Activated CD4-positive, alpha-beta T cell treated with anti-CD3 and anti-CD28 coated beads, Interleukin-10, Interleukin-2, amounts not matched to agents 100 ng/mL and 50 ng/mL, durations not matched to agents 16 hours and 8 hours (primary cell): Measurements from ENCODE around the gene PLPPR1.
"Not testable (repeated sequence)": the region's sequence is repeated elsewhere in the genome, so short reads cannot be mapped to it uniquely, and the experiment has no call there.

Source experiments
- DNase-seq: peaks from one replicate; pipeline ENCODE4 v3.0.0-alpha.2; 2020

Gene PLPPR1

GRCh38 chr9:101127369-101127768 lies 98.8 kb downstream of the PLPPR1 start:
- DNase-seq = not testable (repeated sequence)

- DNase-seq = no peak
Observed at GRCh38 chr9:101128623-101129022, 100.1 kb downstream of the PLPPR1 start.

GRCh38 chr9:101130054-101130453 lies 101.5 kb downstream of the PLPPR1 start:
- no peak for DNase-seq

DNA sequence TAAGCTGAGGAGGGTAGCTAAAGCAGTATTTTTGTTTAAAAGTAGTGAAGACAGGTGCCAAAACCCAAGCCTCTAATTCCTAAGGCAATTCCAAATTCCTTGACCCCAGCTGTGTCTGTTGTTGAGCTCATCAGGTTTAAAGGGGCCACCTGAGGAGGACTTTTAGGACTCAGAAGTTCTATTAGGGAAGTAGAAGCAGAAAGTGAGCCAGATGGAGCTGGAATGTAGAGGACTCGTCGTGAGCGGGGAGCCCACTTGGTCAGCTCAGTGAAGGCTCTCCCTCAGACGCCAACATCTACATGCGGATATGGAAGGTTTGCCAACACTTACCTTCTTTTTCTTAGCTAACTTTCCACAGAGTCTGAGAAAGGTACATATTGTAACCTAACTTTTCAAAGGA lies 102.8 kb downstream of the PLPPR1 start:
- no peak for DNase-seq

- no peak for DNase-seq
Observed at GRCh38 chr9:101132801-101133200, 104.3 kb downstream of the PLPPR1 start.

- no peak for DNase-seq
Observed at GRCh38 chr9:101138509-101138908, 110.0 kb downstream of the PLPPR1 start.

- DNase-seq = no peak
Observed at GRCh38 chr9:101139082-101139481, 110.6 kb downstream of the PLPPR1 start.

DNA sequence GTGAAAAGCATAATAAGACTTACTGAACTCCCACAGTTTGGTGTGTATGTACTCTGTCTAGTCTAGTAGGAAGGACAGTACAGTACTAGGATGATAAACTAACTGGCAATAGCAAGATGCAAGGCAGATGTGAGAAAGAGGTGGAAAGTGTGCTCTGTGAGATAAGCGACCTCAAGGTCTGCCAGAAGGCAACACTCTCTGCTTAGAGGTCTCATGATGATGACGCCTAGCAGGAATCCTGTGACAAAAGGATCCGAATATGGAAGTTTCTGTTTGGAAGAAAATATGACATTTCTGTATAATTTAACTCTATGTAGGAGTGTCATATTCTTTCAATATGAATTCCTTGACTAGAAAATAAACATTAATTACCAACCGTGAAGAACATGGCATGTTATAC lies 112.2 kb downstream of the PLPPR1 start:
- no peak for DNase-seq

- DNase-seq = no peak
Observed at GRCh38 chr9:101146508-101146907, 118.0 kb downstream of the PLPPR1 start.

DNA sequence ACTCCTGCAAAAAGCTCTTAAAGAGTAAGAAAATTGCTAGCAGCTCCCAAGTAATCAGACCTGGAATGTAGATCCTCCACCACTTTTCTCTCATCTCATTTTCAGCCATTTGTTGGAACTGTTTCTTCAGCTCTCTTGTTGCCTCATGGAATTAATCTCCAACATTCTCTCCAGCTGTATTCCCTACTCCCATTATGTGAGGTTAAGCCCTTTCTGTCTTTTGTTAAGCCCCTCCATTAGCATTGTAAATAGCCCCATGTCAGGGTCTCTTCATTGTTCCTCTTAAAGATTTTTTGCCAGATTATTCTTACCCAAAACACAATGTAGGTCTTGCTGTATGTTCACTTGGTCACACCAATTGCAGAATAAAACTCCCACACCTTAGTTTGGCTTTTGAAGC lies 119.8 kb downstream of the PLPPR1 start:
- no peak for DNase-seq

DNA sequence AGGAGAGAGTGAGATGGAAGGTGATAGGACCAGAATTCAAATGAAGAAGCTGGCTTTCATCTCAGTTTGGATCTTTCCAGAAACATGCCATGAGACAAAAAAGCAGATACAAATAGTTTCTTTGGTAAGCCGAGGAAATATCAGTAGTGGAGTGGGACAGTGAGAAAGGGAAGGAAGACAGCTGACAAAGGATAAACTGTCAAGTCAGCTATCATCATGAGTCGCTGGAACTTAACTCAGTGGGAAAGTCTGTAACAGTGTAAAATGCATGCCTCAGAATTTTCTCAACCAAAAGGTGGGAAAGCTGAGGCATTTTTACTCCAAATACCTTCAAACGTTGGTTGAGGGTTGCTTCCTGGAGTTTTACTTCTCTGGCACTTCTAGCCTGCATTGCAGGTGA lies 129.8 kb downstream of the PLPPR1 start:
- DNase-seq = no peak

- no peak for DNase-seq
Observed at GRCh38 chr9:101162231-101162630, 133.7 kb downstream of the PLPPR1 start.

GRCh38 chr9:101165131-101165530 lies 136.6 kb downstream of the PLPPR1 start:
- DNase-seq = no peak

DNA sequence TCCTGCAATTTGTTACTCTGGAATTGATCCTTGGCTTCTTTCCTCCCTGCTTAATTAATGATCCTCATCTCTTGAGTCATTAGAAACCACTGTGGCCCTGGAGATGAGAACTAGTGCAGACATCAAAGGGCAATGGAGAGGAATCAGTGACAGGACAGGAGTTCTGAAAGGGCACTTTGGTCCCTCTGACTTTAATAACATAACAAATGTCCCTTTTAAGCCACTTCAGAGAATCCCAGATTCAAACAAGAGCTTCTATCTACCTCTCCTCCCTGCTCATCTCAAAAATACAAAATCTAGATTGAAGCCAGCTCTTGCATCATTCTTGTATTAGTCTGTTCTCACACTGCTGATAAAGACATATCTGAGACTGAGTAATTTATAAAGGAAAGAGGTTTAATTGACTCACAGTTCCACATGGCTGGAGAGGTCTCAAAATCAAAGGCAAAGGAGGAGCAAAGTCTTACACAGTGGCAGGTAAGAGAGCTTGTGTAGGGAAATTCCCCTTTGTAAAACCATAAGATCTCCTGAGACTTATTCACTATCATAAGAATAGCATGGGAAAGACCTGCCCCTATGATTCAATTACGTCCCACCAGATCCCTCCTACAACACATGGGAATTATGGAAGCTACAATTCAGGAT lies 139.1 kb downstream of the PLPPR1 start:
- DNase-seq = no peak

GRCh38 chr9:101172616-101173015 lies 144.1 kb downstream of the PLPPR1 start:
- DNase-seq = no peak

- no peak for DNase-seq
Observed at GRCh38 chr9:101173907-101174306, 145.4 kb downstream of the PLPPR1 start.

DNA sequence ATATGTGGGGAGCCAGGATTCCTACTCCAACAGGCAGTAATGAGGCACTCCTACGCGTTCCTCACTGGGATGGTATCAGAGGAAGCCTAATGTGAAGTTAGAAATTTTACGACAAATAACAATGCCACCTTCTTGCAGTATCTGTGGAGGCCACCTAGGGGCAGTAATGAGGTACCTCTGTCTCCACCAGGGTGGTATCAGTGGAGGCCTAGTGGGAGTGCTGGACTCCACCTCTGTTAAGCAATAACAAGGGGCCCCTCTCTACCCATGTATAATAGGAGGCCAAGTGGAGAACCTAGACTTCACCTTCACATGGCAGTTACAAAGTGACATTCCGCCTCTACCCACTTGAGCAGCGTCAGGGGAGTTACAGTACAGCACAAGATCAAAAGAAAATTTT lies 147.9 kb downstream of the PLPPR1 start:
- no peak for DNase-seq

DNA sequence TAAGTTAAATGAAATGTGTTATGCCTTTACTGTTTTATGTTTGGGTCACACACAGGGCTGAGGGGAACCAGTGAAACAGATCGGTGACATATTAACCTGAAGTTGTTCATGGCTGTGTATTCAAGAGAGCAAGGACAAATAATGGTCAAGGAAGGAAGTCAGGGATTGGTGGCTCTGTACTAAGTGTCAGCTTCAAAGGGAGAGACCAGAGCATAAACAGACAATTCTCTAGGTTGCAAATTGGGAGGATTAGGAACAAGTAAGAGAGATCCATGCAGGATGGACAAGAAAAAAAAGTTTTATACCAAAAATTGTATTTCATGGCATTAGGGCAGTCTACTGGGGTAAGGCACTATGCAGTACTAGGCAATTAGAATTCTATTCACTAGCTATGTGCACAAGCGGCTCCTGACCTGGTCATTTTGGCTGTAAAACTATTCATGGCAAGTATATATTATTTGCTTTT lies 156.3 kb downstream of the PLPPR1 start:
- DNase-seq = no peak

DNA sequence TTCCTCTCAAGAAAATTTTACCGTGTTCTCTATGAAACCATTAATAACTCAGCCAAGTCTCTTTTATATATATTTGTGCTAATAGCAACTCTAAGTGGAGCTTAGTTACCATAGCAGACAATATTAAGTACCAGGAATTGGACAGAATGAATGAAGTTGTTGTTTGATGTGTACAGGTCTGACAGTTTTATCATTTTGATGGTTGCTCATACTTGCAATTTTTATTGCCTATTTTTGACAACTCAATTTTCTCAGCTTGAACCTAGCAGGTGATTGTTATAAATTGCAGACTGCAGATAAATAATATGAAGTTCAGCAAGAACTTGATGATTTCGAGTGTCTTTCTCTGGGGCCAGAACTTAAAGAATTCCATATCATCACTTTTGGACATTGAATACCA lies 163.2 kb downstream of the PLPPR1 start:
- DNase-seq = no peak

DNA sequence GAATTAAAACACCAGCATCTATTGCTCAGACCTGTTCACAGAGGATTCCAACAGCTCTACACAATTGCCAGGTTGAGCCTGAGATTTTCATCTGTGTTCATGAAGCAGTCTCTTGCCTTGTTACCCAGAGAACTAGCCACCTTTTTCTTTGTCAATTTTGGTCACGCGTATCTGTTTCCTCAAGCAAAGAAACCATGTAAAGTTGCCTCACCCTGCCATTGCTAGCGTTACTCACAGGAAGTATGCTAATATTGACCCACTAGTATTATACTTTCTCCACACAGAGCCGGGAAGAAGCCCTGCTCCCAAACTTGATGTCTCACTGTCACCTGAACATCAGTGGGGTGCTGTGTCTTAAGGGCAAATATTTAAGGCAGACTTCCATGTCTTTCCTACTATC lies 168.5 kb downstream of the PLPPR1 start:
- DNase-seq = no peak

DNA sequence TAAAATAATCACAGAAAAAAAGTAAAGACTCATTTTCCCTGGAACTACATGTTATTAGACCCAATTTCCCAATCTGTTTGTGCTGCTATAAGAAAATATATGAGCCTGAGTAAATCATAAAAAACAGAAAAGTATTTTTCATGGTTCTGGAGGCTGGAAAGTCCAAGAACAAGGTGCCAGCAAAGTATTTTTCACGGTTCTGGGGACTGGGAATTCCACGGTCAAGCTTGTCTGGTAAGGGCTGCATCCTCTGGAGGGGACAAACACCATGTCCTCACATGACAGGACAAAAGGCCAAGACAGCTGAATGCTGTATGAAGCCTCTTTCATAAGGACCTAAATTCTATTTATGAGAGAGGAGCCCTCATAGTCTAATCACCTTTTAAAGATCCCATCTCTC lies 172.3 kb downstream of the PLPPR1 start:
- no peak for DNase-seq

DNA sequence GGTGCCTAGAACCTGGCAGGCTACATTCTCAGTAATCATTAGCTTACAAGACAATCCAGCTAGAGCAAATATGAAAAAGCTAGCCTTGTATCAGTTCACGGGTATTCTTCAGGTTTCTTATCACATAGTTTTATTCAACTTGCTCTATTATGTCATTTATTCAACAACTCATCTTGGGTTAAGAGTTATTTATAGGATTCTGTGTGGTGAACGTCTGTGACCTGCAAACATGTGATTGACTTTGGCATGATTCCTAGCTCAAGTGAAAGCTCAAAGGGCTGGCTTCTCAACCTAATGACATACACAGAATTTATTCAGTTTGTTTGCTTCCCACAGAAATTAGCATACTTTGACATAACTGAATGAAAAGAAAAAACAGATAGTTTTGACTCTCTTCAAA lies 173.1 kb downstream of the PLPPR1 start:
- no peak for DNase-seq

- no peak for DNase-seq
Observed at GRCh38 chr9:101209670-101210069, 181.1 kb downstream of the PLPPR1 start.

- no peak for DNase-seq
Observed at GRCh38 chr9:101212661-101213060, 184.1 kb downstream of the PLPPR1 start.

DNA sequence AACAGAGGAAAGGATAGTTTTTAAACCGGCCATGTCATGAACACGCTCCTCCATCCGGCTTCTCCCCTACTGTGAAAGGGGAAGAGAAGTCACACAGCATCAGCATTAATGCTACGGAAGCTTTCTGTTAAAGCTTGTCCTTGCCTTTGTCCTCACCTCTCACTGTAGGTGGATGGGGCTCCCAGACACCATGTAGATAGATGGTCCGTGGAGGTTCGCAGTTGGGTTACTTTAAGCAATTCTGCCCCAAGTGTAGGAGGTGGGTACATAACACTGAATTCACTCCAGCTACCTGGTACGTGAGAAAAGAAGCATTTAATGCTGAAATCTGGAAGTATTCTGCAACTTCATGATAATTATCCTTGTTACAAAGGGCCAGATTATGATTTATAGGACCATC lies 190.5 kb downstream of the PLPPR1 start:
- DNase-seq = no peak

DNA sequence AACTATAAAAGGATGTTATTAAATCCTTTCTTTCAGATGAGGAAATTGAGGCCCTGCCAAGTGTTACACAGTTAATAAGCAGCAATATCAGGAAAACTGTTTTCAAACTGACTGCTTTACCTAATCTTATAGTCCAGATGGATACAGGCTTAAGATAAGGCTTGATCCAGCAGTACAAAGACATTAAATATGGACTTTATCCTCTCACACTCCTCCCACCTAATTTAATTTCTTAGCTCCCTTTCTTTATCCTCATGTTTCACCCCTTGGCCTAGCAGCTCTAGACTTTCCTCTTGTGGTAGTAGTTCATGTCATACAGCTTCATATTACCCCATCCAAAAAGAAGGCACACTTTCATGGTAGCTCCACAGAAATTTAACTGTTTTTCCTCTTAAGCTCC lies 191.8 kb downstream of the PLPPR1 start:
- no peak for DNase-seq
